AG04450 (cell line): ENCODE data around the gene TUBB4A. TPM values are rescaled to one million over a fixed set of nuclear protein-coding genes. Genes with fewer than 3 reads are reported as not detected.

ENCODE experiments used
- CTCF ChIA-PET: fragments of 300-600, 350-600 bp; formaldehyde crosslinking; extraction: SDS; loops from one replicate; lab custom pipeline; 2022; ENCODE audit warnings: antibody characterized with exemption, inconsistent platforms; lab: Charles Lee
- POLR2A ChIA-PET: fragments of 350-600 bp; formaldehyde crosslinking; extraction: SDS; loops from one replicate; lab custom pipeline; 2021; ENCODE audit warnings: antibody characterized with exemption, inconsistent platforms; lab: Yijun Ruan, JAX
- DNase-seq: peaks from one replicate; pipeline ENCODE4 v3.0.0-alpha.2; 2011; ENCODE audit warnings: low read depth, low spot score
- H3K27ac ChIP-seq: one replicate; pipeline ENCODE4 v1.5.1; 2012; ENCODE audit warnings: low read depth, low read length, control low read depth
- H3K27me3 ChIP-seq: one replicate; pipeline ENCODE4 v1.6.0; 2012; ENCODE audit warnings: low read length; ENCODE audit not compliant: control insufficient read depth, insufficient read depth
- H3K4me3 ChIP-seq: 2 replicates; pipeline ENCODE4 v1.5.1; 2011; ENCODE audit warnings: mild to moderate bottlenecking, low read depth, low read length, control low read depth
- H3K9me3 ChIP-seq: 2 replicates; pipeline ENCODE4 v1.5.1; 2012; ENCODE audit warnings: low read length; ENCODE audit not compliant: control insufficient read depth, insufficient read depth
- polyA plus RNA-seq: library from polyadenylated mRNA; depleted of rRNA; stranded (reverse); fragments of >200 nt; gene quantifications from 2 replicates; pipeline ENCODE4 v1.2.3, GENCODE V29; 2011
- TF ChIP-seq, protein P1 (sequence below): IDR thresholded peaks from 2 replicates; pipeline ENCODE4 v1.5.1; 2011; ENCODE audit warnings: low read depth, low read length, control low read depth, inconsistent platforms

TUBB4A gene
- polyA plus RNA-seq, 1 experiment: not detected

- DNase-seq: no peak
- CTCF ChIA-PET: interaction anchor here (1.1 kb wide), 1 partner anchor 382 kb away, joined by 7 read pairs; no protein-coding TSS in a partner anchor
- POLR2A ChIA-PET: no interaction called here
- no peaks in the 10 kb centered on the region for H3K27me3 ChIP-seq
- no peak overlapping the region for H3K27ac ChIP-seq
- no peak overlapping the region for H3K4me3 ChIP-seq
- H3K9me3 ChIP-seq: peaks cover 15% of the 10 kb centered on the region
- TF ChIP-seq, protein P1, sequence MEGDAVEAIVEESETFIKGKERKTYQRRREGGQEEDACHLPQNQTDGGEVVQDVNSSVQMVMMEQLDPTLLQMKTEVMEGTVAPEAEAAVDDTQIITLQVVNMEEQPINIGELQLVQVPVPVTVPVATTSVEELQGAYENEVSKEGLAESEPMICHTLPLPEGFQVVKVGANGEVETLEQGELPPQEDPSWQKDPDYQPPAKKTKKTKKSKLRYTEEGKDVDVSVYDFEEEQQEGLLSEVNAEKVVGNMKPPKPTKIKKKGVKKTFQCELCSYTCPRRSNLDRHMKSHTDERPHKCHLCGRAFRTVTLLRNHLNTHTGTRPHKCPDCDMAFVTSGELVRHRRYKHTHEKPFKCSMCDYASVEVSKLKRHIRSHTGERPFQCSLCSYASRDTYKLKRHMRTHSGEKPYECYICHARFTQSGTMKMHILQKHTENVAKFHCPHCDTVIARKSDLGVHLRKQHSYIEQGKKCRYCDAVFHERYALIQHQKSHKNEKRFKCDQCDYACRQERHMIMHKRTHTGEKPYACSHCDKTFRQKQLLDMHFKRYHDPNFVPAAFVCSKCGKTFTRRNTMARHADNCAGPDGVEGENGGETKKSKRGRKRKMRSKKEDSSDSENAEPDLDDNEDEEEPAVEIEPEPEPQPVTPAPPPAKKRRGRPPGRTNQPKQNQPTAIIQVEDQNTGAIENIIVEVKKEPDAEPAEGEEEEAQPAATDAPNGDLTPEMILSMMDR: no peak
These were observed 21.2 kb downstream of the TUBB4A start for GRCh38 chr19:6480848-6481415.

- H3K9me3 ChIP-seq: peaks cover 23% of the 10 kb centered on the region
- no peak for DNase-seq
- ChIA-PET CTCF (no interaction called here), POLR2A (no interaction called here)
- no peak overlapping the region for H3K4me3 ChIP-seq
- peaks cover 6% of the 10 kb centered on the region for H3K27me3 ChIP-seq
- TF ChIP-seq, protein P1: no peak
- no peak overlapping the region for H3K27ac ChIP-seq
These were observed 22.2 kb downstream of the TUBB4A start for GRCh38 chr19:6479836-6480398.

DNA sequence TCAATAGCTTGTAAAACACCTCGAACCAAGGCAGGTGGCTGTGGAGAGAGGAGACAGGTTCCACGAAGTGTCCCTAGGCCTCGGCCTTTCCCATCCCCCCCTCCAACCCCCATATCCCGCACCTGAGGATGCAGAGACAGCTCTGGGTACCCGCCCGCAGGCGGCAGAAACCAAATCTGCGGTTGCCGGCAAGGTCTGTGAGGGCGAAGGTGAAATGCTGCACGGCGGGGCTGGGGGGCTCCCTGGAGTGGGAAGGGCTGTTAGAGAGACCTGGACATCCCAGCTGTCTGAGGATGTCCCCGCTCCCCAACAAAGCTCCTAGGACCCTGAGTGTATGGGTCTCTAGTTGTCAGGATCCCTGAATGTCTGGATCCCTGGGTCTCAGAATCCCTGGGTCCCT lies 23.3 kb downstream of the TUBB4A start:
- DNase-seq: no peak
- Histone ChIP-seq H3K27me3 (peaks cover 6% of the 10 kb centered on the region), H3K27ac (no peak overlapping the region), H3K9me3 (peaks cover 23% of the 10 kb centered on the region), H3K4me3 (no peak overlapping the region)
- ChIA-PET CTCF (no interaction called here), POLR2A (no interaction called here)
- TF ChIP-seq, protein P1: no peak

DNA sequence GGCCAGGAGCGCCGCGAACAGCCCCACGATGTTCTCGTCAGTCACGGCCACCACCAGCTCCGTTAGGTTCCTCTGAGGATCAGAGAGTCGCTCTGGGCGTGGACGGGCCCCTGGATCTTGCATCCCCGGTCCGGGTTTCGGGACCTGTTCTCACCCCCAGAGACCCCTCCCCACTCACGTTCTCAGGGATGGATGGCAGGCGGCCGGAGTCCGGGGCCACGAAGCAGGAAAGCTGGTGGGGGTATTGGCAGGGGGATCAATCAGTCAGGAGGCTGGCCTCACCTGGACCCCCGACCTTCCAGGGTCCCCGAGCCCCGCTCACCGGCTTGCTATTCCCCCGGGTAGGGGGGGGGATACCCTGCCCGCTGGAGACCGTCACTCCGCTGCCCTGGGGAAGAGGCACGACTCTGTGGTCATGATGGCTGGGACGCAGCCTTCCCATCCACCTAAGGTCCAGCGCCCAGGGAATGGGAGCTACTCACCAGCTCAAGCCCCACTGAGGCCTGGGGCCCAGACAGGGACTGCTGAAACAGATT lies 25.1 kb downstream of the TUBB4A start:
- H3K4me3 ChIP-seq: no peak overlapping the region
- H3K9me3 ChIP-seq: peaks cover 23% of the 10 kb centered on the region
- POLR2A ChIA-PET: no interaction called here
- no peak for DNase-seq
- TF ChIP-seq, protein P1: no peak
- peaks cover 6% of the 10 kb centered on the region for H3K27me3 ChIP-seq
- H3K27ac ChIP-seq: no peak overlapping the region
- CTCF ChIA-PET: no interaction called here
